VCaP (cell line): ENCODE results near the gene CCDC17.

Source experiments
- H3K27ac ChIP-seq: fragments of 450-650 bp; 2 replicates; pipeline ENCODE4 v1.5.1; 2017
- CTCF ChIP-seq: fragments of 450-650 bp; conservative IDR thresholded peaks from 2 replicates; pipeline ENCODE4 v1.5.1; 2017; ENCODE audit warnings: mild to moderate bottlenecking, moderate library complexity

The CCDC17 gene

GRCh38 chr1:45585496-45586075, 38.3 kb downstream of the CCDC17 start:
- H3K27ac ChIP-seq: peak overlapping the region; percentile 89
- TF ChIP-seq CTCF: no peak

GRCh38 chr1:45585110-45585426, 38.8 kb downstream of the CCDC17 start:
- peak overlapping the region; percentile 89 for H3K27ac ChIP-seq
- no peak for TF ChIP-seq CTCF

- H3K27ac ChIP-seq: peak overlapping the region; percentile 89
- TF ChIP-seq CTCF: no peak
Observed at GRCh38 chr1:45584351-45585109, 39.3 kb downstream of the CCDC17 start.

GRCh38 chr1:45583666-45584350, 40.0 kb downstream of the CCDC17 start, which contains the start of gene NASP:
TSS of gene NASP (plus strand) at chr1:45584041. CDS start at chr1:45584147, 106 bp downstream.
- peak within 1 kb of the TSS; percentile 89 for H3K27ac ChIP-seq
- no peak for TF ChIP-seq CTCF

GRCh38 chr1:45583264-45583665, 40.6 kb downstream of the CCDC17 start:
- TF ChIP-seq CTCF: no peak
- peak overlapping the region; percentile 89 for H3K27ac ChIP-seq

- H3K27ac ChIP-seq: no peak overlapping the region
Observed at GRCh38 chr1:45574105-45574626, 49.7 kb downstream of the CCDC17 start.

More at GRCh38 chr1:45574105-45574626, 49.7 kb downstream of the CCDC17 start:
- TF ChIP-seq CTCF: no peak
